K562 (cell line): ENCODE results near the gene PBX1. TPM values are rescaled to one million over a fixed set of nuclear protein-coding genes. Genes with fewer than 3 reads are reported as not detected.
A peak's percentile ranks its signal among the peaks of the same experiment; 100 is the strongest.

Experiments
- ATF3 ChIP-seq, 2 experiments: fragments of 450-650 bp in 1 of 2; sonication (generic) in 1 of 2; formaldehyde crosslinking in 1 of 2; IDR thresholded peaks in 1 of 2; conservative IDR thresholded peaks in 1 of 2; 2 replicates each; pipeline versions ENCODE4 v1.6.1 to v1.8.1; 2016 to 2023; ENCODE audit warnings: mild to moderate bottlenecking in 2 of 2, moderate library complexity in 2 of 2, inconsistent platforms in 1 of 2, missing genetic modification reagents in 1 of 2
- ATF7 ChIP-seq: fragments of 450-650 bp; IDR thresholded peaks from 2 replicates; pipeline ENCODE4 v1.7.1; 2014; ENCODE audit warnings: mild to moderate bottlenecking, moderate library complexity
- BHLHE40 ChIP-seq: IDR thresholded peaks from 2 replicates; pipeline ENCODE4 v1.6.1; 2011; ENCODE audit warnings: low read length, improper control_type of control experiment
- BRD4 ChIP-seq: fragments of 200-600 bp; sonication (generic); IDR thresholded peaks from 2 replicates; pipeline ENCODE4 v1.6.1; 2017; ENCODE audit warnings: inconsistent platforms
- FOXK2 ChIP-seq, 2 experiments: fragments of 450-650 bp; IDR thresholded peaks in 1 of 2; conservative IDR thresholded peaks in 1 of 2; 2 replicates each; pipeline ENCODE4 v1.6.1; 2016; ENCODE audit warnings: low read depth in 2 of 2, mild to moderate bottlenecking in 1 of 2
- HMG20B ChIP-seq: fragments of 250-450 bp; sonication (Bioruptor Pico); IDR thresholded peaks from 2 replicates; pipeline ENCODE4 v1.5.0; 2021; ENCODE audit warnings: mild to moderate bottlenecking
- KLF13 ChIP-seq: fragments of 450-650 bp; IDR thresholded peaks from 2 replicates; pipeline ENCODE4 v1.6.1; 2016; ENCODE audit warnings: missing genetic modification characterization, low read depth, mild to moderate bottlenecking, missing compliant biosample characterization, moderate library complexity, borderline replicate concordance
- NCOA6 ChIP-seq: fragments of 450-650 bp; IDR thresholded peaks from 2 replicates; pipeline ENCODE4 v1.6.1; 2017; ENCODE audit warnings: mild to moderate bottlenecking
- NFIC ChIP-seq: fragments of 450-650 bp; IDR thresholded peaks from 2 replicates; pipeline ENCODE4 v1.6.1; 2017; ENCODE audit warnings: mild to moderate bottlenecking, inconsistent platforms
- NKRF ChIP-seq: fragments of 450-650 bp; IDR thresholded peaks from 2 replicates; pipeline ENCODE4 v1.6.1; 2016; ENCODE audit warnings: borderline replicate concordance
- RHOXF2B ChIP-seq: fragments of 250-450 bp; sonication (Bioruptor Pico); conservative IDR thresholded peaks from 2 replicates; pipeline ENCODE4 v1.5.1; 2021
- SNAPC5 ChIP-seq: fragments of 250-450 bp; sonication (Bioruptor Pico); IDR thresholded peaks from 2 replicates; pipeline ENCODE4 v1.8.0; 2021; ENCODE audit warnings: moderate library complexity, mild to moderate bottlenecking, inconsistent platforms
- SOX6 ChIP-seq: fragments of 450-650 bp; IDR thresholded peaks from 2 replicates; pipeline ENCODE4 v1.6.1; 2014; ENCODE audit warnings: mild to moderate bottlenecking
- THRA ChIP-seq: fragments of 450-650 bp; IDR thresholded peaks from 2 replicates; pipeline ENCODE4 v1.6.1; 2017; ENCODE audit warnings: mild to moderate bottlenecking, moderate library complexity
- THRAP3 ChIP-seq: fragments of 450-650 bp; IDR thresholded peaks from 2 replicates; pipeline ENCODE4 v1.6.1; 2016; ENCODE audit warnings: mild to moderate bottlenecking, inconsistent platforms, borderline replicate concordance
- XRCC4 ChIP-seq: IDR thresholded peaks from one replicate; pipeline ENCODE4 v1.6.1; 2011; ENCODE audit not compliant: insufficient read depth, insufficient read length; ENCODE audit errors: extremely low read depth
- ZC3H4 ChIP-seq: sonication (generic); formaldehyde crosslinking; IDR thresholded peaks from 2 replicates; pipeline ENCODE4 v1.9.0; 2021; ENCODE audit warnings: missing genetic modification reagents, borderline replicate concordance
- ZFP1 ChIP-seq: fragments of 450-650 bp; formaldehyde crosslinking; IDR thresholded peaks from 2 replicates; pipeline ENCODE4 v1.4.0; 2020; ENCODE audit warnings: mild to moderate bottlenecking, mixed read lengths
- ZNF140 ChIP-seq: fragments of 250-450 bp; sonication (Bioruptor Pico); IDR thresholded peaks from 2 replicates; pipeline ENCODE4 v1.8.0; 2021; ENCODE audit warnings: moderate library complexity, mild to moderate bottlenecking, inconsistent platforms
- ZNF584 ChIP-seq: fragments of 200-800 bp; sonication (Bioruptor generic); IDR thresholded peaks from 2 replicates; pipeline ENCODE4 v1.6.1; 2016; ENCODE audit warnings: low read depth, mild to moderate bottlenecking, missing genetic modification characterization, missing compliant biosample characterization
- polyA plus RNA-seq, 8 experiments: library from polyadenylated mRNA; depleted of rRNA in 4 of 8; stranded (reverse) in 5 of 8; unstranded in 3 of 8; fragments of >200 nt; fragmentation: Nextera tagmentation in 2 of 8; fragmentation: Illumina TruSeq in 1 of 8; extraction: Ambion mirVana in 2 of 8; extraction: Trizol in 1 of 8; gene quantifications; 2 replicates each; pipeline versions ENCODE4 v1.2.1 to v1.2.3, GENCODE V29; 2011 to 2014; ENCODE audit warnings: inconsistent platforms in 1 of 8, missing spikeins in 1 of 8
- total RNA-seq, 7 experiments: library from RNA; depleted of rRNA in 6 of 7; stranded (reverse); fragments of >200 nt in 6 of 7; fragmentation: Illumina TruSeq in 2 of 7; extraction: Trizol in 2 of 7; gene quantifications; 2 replicates each; pipeline versions ENCODE4 v1.2.1 to v1.2.3, GENCODE V29; 2011 to 2021; ENCODE audit warnings: low replicate concordance in 1 of 7
- TF ChIP-seq, protein P1 (sequence below): sonication (generic); formaldehyde crosslinking; IDR thresholded peaks from 2 replicates; pipeline ENCODE4 v1.9.0; 2022; ENCODE audit warnings: mild to moderate bottlenecking, missing genetic modification reagents
- TF ChIP-seq, protein P2 (sequence below): fragments of 450-650 bp; IDR thresholded peaks from 2 replicates; pipeline ENCODE4 v1.7.0; 2016; ENCODE audit warnings: borderline replicate concordance

PBX1 gene
- total and polyA plus RNA-seq, 9 of the 15 experiments (the other 6 are each of a cell fraction or from before 2014, with no cell fraction given): 0.03 to 0.62 (median 0.17) TPM

- TF ChIP-seq XRCC4 (no peak), ZNF584 (CRISPR knock-in tag) (no peak), SOX6 (peak; percentile 71; the same call in 1 of the 2 replicates), BRD4 (no peak), BHLHE40 (0 out of 2 replicates have a peak, but pooled peaks have one; percentile 29), NCOA6 (no peak), FOXK2 (conservative IDR thresholded peaks at IDR 0.05 in 1 of 2, IDR thresholded peaks at IDR 0.05 in 1 of 2; ENCODE audit: low read depth in 2 of 2) (no peak), ATF3 (IDR thresholded peaks at IDR 0.05) (no peak), ATF3 (CRISPR knock-in tag; conservative IDR thresholded peaks at IDR 0.05) (no peak), ATF7 (no peak), ZFP1 (CRISPR knock-in tag) (no peak), NKRF (no peak), SNAPC5 (CRISPR knock-in tag) (no peak), KLF13 (no peak), THRA (no peak), NFIC (peak; percentile 90), ZNF140 (no peak), ZC3H4 (CRISPR knock-in tag) (no peak), HMG20B (CRISPR knock-in tag) (no peak), RHOXF2B (CRISPR knock-in tag) (no peak), THRAP3 (no peak)
- TF ChIP-seq, protein P1, sequence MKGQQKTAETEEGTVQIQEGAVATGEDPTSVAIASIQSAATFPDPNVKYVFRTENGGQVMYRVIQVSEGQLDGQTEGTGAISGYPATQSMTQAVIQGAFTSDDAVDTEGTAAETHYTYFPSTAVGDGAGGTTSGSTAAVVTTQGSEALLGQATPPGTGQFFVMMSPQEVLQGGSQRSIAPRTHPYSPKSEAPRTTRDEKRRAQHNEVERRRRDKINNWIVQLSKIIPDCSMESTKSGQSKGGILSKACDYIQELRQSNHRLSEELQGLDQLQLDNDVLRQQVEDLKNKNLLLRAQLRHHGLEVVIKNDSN (CRISPR knock-in tag): peak; percentile 31; the same call in 1 of the 2 replicates
- TF ChIP-seq, protein P2, sequence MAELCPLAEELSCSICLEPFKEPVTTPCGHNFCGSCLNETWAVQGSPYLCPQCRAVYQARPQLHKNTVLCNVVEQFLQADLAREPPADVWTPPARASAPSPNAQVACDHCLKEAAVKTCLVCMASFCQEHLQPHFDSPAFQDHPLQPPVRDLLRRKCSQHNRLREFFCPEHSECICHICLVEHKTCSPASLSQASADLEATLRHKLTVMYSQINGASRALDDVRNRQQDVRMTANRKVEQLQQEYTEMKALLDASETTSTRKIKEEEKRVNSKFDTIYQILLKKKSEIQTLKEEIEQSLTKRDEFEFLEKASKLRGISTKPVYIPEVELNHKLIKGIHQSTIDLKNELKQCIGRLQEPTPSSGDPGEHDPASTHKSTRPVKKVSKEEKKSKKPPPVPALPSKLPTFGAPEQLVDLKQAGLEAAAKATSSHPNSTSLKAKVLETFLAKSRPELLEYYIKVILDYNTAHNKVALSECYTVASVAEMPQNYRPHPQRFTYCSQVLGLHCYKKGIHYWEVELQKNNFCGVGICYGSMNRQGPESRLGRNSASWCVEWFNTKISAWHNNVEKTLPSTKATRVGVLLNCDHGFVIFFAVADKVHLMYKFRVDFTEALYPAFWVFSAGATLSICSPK: no peak
Measured at GRCh38 chr1:164735315-164736052, 176.5 kb downstream of the PBX1 start (continued).
